GM12801 (cell line): ENCODE data around the gene LARP1B.

Experiments used
- CTCF ChIP-seq: IDR thresholded peaks from one replicate; pipeline ENCODE4 v1.5.1; 2011; ENCODE audit warnings: control low read depth; ENCODE audit not compliant: insufficient read length; ENCODE audit errors: extremely low read depth

Gene LARP1B

GRCh38 chr4:128242601-128243000, 181.5 kb downstream of the LARP1B start:
- TF ChIP-seq CTCF: no peak

GRCh38 chr4:128244379-128244778, 183.3 kb downstream of the LARP1B start:
- no peak for TF ChIP-seq CTCF

GRCh38 chr4:128247906-128248305, 186.8 kb downstream of the LARP1B start:
- no peak for TF ChIP-seq CTCF

DNA sequence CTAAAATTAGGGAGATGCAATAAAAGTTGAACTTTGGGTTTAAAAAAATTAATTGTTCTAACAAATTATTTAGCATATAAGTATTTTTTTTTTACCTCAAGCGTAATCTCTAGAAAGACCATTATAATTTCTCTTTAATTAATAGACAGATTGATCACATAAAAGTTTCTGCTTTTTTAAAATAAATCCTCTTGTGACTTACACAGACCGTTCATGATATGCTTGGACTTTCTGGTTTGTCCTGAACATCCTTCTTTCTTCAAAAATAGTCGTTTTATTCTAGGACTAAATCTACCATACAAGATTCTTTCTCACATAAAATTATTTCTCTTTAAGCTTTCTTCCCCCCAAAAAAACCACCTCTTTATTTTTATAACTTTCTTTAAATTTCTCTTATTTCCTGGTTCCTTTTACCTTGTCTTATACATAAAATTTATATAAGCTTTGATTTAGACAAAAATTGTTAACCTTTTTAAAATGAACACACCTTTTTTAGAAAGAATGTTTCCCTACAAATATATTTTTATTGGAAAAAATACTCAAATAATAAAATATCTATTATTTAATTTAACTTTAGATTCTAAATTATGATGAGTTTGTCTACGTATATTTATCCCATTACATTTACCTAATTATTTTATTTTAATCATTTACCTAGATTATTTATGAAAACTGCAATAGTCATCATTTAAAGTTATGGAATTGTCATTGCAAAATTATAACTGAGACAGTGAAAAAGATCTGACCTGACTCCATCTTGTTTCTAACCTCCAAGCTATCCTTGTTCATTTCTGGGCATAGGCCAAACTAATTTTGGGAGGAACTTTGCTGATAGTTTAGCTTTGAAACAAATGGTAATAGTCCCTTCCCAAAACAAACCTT, 188.9 kb downstream of the LARP1B start:
- TF ChIP-seq CTCF: no peak

DNA sequence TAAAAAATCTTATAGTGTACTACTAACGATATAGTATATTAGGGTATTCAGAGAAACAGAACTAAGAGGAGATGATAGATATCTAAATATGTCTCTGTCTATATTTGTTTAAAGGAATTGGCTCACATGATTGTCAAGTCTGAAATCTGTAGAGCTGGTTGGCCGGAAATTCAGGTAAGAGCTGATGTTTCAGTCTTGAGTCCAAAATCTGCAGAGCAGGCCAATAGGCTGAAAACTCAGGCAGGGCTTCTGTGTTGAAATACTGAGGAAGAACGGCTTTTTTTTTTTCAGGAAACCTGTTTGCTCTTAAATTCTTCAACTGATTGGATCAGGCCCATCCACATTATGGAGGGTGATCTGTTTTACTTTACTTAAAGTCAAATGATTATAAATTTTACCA, 194.8 kb downstream of the LARP1B start:
- TF ChIP-seq CTCF: no peak

GRCh38 chr4:128256539-128256938, 195.4 kb downstream of the LARP1B start:
- no peak for TF ChIP-seq CTCF
